Right lobe of liver (tissue), 6 donors: Measurements from ENCODE around the gene CDH4. TPM values are rescaled to one million over a fixed set of nuclear protein-coding genes. Genes with fewer than 3 reads are reported as not detected.

Source experiments
- ATAC-seq, 4 donors: fragments of 200-7000 bp; cut with Tn5 transposase; one replicate each; pipeline ENCODE4 v1.9.1; 2020; ENCODE audit warnings: mild to moderate bottlenecking in 4 of 4, moderate library complexity in 4 of 4
- DNase-seq, 3 donors: peaks; one replicate each; pipeline ENCODE4 v3.0.0-alpha.2; 2020
- H3K27ac ChIP-seq, 3 donors: fragments of 200-600 bp; one replicate each; pipeline ENCODE4 v1.8.0; 2022
- H3K27me3 ChIP-seq, 2 donors: fragments of 200-600 bp; one replicate each; pipeline ENCODE4 v1.8.0; 2022
- H3K36me3 ChIP-seq, 4 donors: fragments of 200-600 bp; sonication (generic) in 1 of 4; one replicate each; pipeline versions ENCODE4 v1.5.1 to v1.8.0; 2017 to 2022; ENCODE audit warnings: control low read depth in 1 of 4
- H3K4me1 ChIP-seq, 4 donors: fragments of 200-600 bp; sonication (generic) in 1 of 4; one replicate each; pipeline versions ENCODE4 v1.5.1 to v1.8.0; 2017 to 2022; ENCODE audit warnings: control low read depth in 1 of 4
- H3K4me3 ChIP-seq, 3 donors: fragments of 200-600 bp; one replicate each; pipeline ENCODE4 v1.8.0; 2022
- H3K9me3 ChIP-seq, 4 donors: fragments of 200-600 bp; sonication (generic) in 1 of 4; one replicate each; pipeline versions ENCODE4 v1.5.1 to v1.8.0; 2017 to 2022; ENCODE audit warnings: control low read depth in 1 of 4
- POLR2A ChIP-seq: fragments of 450-650 bp; IDR thresholded peaks from one replicate; pipeline ENCODE4 v1.6.1; 2017; ENCODE audit warnings: antibody characterized with exemption, mild to moderate bottlenecking
- WGBS: methylation state at CpG from one replicate; pipeline ENCODE4 v1.1.6; 2018; ENCODE audit warnings: low coverage, low lambda C conversion rate; ENCODE audit not compliant: insufficient coverage; ENCODE audit errors: missing lambda C conversion rate; 5-methylcytosine and 5-hydroxymethylcytosine counted together
- intact Hi-C, 2 donors: fragments of 100-400 bp; cut with DNase I; formaldehyde crosslinking; loops; one replicate each; pipeline versions ENCODE4 v1.11.2 to v1.14.1; 2022
- total RNA-seq, 6 experiments: library from RNA; depleted of rRNA in 2 of 6; stranded (reverse); fragments of >200 nt in 2 of 6; fragmentation: NEBNext Ultra II Directional in 3 of 6; extraction: Animal tissue kit (Norgen Biotek cat#: 25700) in 3 of 6; gene quantifications; one replicate each; pipeline versions ENCODE4 v1.1.0 to v1.2.4, GENCODE V29; 2016 to 2023
- TF ChIP-seq, protein P1 (sequence below), 4 donors: fragments of 200-600 bp in 3 of 4; fragments of 450-650 bp in 1 of 4; IDR thresholded peaks; one replicate each; pipeline versions ENCODE4 v1.5.1 to v1.8.0; 2016 to 2022; ENCODE audit warnings: antibody characterized with exemption in 4 of 4, mild to moderate bottlenecking in 2 of 4
- donor health status: DM: no; HTN: yes; CAD: no.
- donor health status: DM: no; HTN: no; CAD: no.
- donor health status: DM: no; HTN: no; CAD: no.
- donor health status: DM: no; HTN: yes; CAD: no.
- donor health status: DM: no; HTN: yes; CAD: no.

The CDH4 gene
- total RNA-seq, 6 experiments from 2014 or later = 0.02 to 0.14 (median 0.09) TPM; not detected in 3

DNA sequence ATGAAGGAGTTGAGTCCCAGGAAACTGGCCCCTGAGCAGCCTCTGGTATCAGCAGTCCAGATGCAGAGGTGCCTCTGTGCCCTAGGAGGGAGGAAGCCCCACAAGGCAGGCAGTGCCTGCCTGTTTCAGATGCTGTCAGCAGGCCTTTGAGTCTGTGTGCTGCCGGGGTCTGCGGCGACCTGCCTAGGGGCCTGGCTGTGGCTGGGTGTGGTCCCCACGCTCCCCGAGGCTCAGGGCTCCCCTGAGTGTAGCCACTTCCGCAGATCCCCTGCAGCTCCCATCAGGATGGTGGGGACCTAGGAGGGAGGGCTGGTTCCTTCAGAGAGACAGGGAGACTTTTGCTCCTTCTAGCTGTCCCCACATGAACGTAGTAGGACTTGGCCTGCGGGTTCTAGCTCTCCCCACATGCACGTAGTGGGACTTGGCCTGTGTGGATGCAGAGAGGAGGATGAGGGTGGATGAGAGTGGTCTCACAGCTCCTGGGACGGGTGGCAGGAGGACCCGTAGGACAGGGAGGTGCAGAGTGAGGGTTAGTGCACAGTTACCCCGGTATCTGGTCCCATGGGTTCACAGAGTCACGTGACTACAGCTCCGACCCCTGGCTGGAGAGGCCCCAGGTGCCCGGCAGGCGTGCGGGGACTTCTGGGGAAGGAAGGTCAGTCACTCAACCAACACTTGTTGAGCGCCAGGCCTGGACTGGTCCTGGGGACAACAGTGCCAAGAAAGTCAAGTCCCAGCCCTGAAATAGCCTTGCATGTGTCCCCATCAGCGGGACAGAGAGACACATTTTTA, 41.0 kb downstream of the CDH4 start:
- TF ChIP-seq, protein P1, sequence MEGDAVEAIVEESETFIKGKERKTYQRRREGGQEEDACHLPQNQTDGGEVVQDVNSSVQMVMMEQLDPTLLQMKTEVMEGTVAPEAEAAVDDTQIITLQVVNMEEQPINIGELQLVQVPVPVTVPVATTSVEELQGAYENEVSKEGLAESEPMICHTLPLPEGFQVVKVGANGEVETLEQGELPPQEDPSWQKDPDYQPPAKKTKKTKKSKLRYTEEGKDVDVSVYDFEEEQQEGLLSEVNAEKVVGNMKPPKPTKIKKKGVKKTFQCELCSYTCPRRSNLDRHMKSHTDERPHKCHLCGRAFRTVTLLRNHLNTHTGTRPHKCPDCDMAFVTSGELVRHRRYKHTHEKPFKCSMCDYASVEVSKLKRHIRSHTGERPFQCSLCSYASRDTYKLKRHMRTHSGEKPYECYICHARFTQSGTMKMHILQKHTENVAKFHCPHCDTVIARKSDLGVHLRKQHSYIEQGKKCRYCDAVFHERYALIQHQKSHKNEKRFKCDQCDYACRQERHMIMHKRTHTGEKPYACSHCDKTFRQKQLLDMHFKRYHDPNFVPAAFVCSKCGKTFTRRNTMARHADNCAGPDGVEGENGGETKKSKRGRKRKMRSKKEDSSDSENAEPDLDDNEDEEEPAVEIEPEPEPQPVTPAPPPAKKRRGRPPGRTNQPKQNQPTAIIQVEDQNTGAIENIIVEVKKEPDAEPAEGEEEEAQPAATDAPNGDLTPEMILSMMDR (IDR thresholded peaks at IDR 0.05) = no peak
- no peak for TF ChIP-seq POLR2A
- WGBS = 61% methylated on average over 3 of the region's 19 CpGs
- ATAC-seq (no peak), DNase-seq (no peak)
- Histone ChIP-seq H3K4me1 (no peaks in the 10 kb centered on the region), H3K27ac (no peak overlapping the region), H3K9me3 (no peaks in the 10 kb centered on the region), H3K36me3 (no peaks in the 10 kb centered on the region), H3K4me3 (no peak overlapping the region), H3K27me3 (no peaks in the 10 kb centered on the region)
- intact Hi-C loops = no loop called here

DNA sequence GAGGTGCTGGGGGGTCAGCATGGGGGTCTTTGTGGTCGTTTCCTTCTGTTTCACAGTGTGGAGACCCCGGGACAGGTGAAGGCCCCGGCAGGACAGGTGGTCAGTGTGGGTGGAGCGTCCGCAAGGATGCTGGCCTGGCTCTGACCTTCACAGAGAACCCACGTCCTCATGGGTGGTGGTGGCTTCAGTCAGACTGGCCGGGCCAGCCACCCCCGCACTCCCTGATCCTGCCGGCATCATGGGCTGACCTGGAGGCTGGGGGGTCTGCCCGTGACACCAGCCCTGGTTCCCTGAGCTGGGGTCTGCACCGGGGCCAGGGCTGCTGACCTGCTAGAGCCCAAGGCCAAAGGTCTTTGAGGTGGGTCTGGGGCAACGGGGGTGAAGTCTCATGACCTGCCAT, 41.9 kb downstream of the CDH4 start:
- intact Hi-C loops = no loop called here
- no peak for ATAC-seq
- H3K36me3 ChIP-seq = no peaks in the 10 kb centered on the region
- no peak overlapping the region for H3K4me3 ChIP-seq
- H3K4me1 ChIP-seq = no peaks in the 10 kb centered on the region
- no peaks in the 10 kb centered on the region for H3K9me3 ChIP-seq
- TF ChIP-seq, protein P1 (IDR thresholded peaks at IDR 0.05) = no peak
- no peak for TF ChIP-seq POLR2A
- DNase-seq = no peak
- H3K27me3 ChIP-seq = no peaks in the 10 kb centered on the region
- no CpG with 5 or more reads among the region's 12 CpGs for WGBS
- H3K27ac ChIP-seq = no peak overlapping the region

DNA sequence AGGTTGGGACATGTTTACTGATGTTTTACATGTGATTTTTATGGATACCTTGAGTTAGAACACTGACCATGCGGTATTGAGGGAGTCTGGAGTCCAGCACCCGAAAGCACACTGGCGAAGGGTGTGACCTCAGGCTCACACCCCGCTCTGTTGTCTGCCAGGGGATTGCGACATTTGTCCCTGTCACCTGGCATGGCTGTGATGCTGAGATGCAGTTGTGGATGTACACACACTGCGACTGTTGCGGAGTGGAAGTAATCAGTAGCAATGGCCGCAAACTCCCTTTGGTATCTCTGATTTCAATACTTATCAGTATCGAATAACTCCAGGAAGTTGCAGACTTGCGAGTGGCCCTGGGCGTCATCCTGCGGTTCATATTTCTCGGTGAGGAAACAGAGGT, 43.2 kb downstream of the CDH4 start:
- Histone ChIP-seq H3K27ac (no peak overlapping the region), H3K36me3 (no peaks in the 10 kb centered on the region), H3K4me3 (no peak overlapping the region), H3K9me3 (no peaks in the 10 kb centered on the region), H3K27me3 (no peaks in the 10 kb centered on the region), H3K4me1 (no peaks in the 10 kb centered on the region)
- intact Hi-C loops = no loop called here
- WGBS = 49% methylated on average over 7 of the region's 13 CpGs
- DNase-seq (no peak), ATAC-seq (no peak)
- no peak for TF ChIP-seq POLR2A
- TF ChIP-seq, protein P1 (IDR thresholded peaks at IDR 0.05) = no peak

DNA sequence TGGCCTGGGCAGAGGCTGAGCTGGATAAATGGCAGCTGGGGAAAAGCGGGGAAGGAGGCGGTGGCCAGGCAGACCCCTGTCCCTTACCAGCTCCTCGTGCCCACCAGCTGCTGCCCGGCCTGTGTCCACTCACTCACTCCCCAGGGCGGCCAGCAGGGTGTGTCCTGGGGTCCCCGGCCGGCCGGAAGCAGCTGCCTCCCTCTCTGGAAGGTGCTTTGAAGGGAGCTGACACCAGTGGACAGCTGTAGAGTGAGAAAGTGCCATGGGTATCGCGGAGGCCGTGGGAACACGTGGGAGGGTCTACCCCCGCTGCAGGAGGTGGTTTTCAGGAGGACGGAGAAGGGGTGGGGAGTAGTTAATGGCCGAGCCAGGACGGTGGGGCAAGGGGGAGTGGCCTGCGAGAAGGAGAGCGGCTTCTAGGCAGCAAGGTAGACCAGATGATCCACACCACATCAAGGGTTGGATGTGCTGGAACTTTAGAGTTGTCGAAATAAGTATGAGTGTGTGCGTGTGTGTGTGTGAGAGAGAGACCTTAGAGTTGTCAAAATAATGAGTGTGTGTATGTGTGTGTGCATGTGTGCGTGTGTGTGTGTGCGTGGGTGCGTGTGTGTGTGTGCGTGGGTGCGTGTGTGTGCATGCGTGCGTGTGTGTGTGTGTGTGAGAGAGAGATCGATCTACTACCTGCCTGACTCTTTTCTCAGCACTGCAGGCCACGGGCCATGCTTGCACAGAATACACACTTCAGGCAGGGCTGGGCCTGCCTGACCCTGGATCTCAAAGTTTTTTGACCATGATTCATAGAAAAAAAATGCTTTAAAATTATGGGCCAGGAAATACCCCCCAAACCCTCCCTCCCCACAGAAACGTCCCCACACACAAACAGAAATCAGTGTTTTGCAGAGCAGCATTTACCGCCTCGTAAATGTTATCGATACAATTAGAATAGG, 43.9 kb downstream of the CDH4 start:
- Histone ChIP-seq H3K27ac (no peak overlapping the region), H3K27me3 (no peaks in the 10 kb centered on the region), H3K4me3 (no peak overlapping the region), H3K36me3 (no peaks in the 10 kb centered on the region), H3K4me1 (no peaks in the 10 kb centered on the region), H3K9me3 (no peaks in the 10 kb centered on the region)
- DNase-seq (no peak), ATAC-seq (no peak)
- TF ChIP-seq, protein P1 (IDR thresholded peaks at IDR 0.05) = no peak
- no peak for TF ChIP-seq POLR2A
- intact Hi-C loops = no loop called here
- WGBS = 53% methylated on average over 23 of the region's 33 CpGs
